Glomerular visceral epithelial cell (primary cell): ENCODE data around the gene HLF.
"Not testable (repeated sequence)": the region's sequence is repeated elsewhere in the genome, so short reads cannot be mapped to it uniquely, and the experiment has no call there.

Experiments used
- DNase-seq: peaks from one replicate; pipeline ENCODE4 v3.0.0-alpha.2; 2016; ENCODE audit errors: extremely low spot score

The HLF gene

DNA sequence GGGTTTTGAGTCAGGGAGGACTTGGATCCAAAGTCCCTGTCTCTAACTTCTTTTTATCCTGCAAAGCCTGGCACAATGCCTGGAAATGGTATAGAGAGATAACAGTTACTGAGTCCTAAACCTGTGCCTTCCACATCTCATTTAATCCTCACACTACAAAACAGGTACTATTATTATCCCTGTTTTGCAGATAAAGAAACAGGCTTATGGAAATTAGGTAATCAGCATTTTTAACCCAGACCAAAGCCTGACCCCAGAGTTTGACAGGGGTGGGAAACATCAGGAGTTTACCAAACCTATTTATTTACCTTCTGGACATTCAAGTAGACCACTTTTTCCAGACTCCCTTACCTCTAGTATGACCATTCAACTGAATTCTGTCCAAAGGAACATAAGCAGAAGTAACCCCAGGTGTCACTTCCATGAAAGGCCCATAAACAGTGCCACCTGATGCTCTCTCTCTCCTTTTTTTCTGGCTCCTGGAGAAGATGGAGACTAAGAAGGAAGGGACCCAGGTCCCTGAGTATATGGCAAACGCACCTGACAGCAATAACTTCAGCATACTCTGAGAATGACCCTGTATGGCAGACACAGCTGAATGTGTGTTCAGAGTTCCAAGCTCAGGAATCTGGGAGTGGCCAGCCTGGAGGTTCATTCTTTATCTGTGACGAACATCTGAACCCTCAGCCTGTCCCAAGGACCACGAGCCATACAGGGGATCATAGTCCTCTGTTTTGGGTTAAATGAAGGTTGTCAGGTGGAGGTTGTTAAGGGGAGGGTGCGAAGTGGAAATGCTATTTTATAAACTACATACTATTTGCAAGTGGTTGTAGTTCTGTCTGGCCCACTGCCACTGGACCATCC is 62.7 kb downstream of the HLF start:
- DNase-seq = no peak

DNA sequence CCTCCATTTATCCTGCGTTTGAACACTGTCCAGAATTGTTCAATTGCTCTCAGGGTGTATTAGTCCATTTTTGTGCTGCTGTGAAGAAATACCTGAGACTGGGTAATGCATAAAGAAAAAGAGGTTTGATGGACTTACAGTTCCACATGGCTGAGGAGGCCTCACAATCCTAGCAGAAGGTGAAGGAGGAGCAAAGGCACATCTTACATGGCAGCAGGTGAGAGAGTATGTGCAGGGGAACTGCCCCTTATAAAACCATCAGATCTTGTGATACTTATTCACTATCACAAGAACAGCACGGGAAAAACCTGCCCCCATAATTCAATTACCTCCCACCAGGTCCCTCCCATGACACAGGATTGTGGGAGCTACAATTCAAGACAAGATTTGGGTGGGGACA is 63.8 kb downstream of the HLF start:
- not testable (repeated sequence) for DNase-seq

DNA sequence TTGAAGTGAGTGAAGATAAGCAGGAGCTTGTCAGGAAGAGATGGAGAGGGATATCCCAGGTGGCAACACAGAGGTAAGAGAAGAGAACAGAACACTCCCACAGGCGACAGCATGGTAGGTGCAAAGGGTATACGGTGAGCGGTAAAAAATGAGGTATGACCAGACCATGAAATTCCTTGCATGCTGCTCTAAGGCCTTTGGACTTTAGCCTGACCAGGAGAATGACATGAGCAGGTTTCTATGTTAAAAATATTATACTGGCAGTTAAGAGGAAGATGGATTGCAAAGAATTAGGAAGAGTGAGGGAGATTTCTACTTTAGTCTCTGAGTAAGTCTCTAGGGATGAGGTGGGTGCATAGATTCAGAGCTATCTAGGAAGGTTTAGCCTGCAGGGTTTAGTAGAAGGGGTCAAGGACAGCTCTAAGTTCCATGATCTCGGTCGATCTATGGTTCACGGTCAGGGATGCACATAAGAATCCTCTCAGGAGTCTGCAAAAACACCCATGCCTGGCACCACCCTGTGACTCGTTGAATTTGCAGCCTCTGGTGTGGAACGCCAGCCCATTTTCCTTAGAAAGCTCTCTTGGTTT is 65.7 kb downstream of the HLF start:
- no peak for DNase-seq

DNA sequence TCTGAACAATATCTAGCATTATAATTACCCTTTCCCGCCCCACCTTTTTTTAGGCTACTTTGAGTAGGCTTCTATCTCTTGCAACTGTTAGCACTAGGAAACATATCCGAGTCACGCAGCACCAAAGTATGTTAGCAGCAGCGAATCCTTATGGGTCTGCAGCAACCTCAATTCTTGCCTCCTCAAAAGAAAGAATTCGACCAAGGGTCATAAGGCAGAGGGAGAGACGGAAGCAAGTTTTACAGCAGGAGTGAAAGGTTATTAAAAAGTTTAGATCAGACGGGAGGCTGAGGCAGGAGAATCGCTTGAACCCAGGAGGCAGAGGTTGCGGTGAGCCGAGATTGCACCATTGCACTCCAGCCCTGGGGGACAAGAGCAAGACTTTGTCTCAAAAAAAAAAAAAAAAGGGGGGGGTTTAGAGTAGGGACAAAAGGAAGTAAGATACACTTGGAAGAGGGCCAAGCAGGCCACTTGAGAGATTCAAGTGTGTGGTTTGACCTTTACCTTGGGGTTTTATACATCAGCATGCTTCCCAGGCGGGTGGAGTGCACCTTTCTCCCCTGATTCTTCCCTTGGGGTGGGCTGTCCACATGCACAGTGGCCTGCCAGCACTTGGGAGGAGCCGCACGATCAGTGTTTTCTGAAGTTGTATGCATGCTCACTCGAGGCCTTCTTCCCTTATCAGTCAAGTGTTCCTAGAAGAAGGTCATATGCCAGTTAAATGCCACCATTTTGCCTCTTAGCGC is 67.7 kb downstream of the HLF start:
- no peak for DNase-seq

DNA sequence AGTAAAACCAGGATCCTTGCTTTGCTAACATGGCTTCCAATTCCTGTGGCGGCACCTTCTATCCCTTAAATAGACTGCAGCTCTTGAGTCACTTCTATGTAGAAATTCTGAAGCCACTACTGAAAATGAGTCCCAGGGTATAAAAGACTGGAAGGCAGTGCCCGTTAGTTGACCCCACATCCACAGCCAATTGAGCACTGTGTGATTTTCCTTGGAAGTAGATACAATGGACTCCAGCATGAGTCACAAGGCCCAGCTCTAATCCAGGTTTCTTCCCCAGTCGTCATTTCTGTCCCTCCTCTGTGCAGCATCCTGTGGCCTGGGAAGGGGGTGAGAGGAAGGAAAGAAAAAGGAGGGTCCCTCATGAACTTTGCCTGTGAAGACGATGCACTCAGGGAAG is 69.5 kb downstream of the HLF start:
- no peak for DNase-seq

DNA sequence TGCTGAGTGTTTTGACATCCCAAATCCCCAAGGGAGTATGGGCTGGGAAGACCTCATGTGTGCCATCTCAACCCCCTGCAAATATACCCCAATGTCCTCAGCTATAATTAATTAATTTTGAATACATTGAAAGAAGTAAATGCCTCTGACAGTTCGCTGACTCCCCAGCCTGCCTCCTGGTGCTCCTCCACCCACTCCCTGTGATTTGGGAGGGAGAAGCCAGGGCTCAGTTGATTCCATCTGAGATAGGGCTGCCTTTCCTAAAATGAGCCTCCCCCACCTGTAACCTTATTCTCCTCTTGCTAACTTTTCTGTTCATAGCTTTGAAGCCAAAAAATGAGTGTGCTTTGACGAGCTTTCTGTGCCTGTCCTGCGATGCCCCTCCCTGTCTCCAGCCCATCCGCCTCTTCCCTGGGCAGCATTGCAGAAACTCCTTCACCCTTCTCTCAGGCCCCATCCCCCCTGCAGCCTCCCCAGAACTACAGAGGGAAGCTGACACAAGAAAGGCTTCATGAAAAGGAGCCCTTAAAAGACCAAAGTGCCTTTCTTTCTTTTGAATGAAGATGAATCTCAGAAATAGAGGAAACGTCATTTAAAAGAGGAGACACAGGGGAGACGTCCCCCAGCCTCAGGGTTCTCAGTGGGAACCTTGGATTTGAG is 70.3 kb downstream of the HLF start:
- no peak for DNase-seq

DNA sequence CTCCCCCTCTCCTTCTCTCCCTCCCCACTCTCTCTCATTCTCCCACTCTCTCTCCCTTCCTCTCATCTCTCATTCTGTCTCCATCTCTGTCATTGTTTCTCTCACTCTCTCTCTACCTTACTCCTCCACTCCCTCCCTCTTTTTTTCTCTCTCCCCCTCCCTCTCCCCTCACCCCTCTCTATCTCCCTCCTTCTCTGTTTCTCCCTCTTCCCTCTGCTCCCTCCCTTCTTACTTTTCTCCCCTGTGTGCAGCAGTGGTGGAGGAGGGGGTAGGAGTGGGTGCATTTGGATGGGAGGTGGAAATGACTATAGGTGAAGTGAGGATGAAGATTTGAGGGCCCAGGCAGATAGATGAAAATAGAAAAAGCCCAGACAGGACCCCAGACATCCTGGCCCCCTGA is 70.9 kb downstream of the HLF start:
- no peak for DNase-seq

DNA sequence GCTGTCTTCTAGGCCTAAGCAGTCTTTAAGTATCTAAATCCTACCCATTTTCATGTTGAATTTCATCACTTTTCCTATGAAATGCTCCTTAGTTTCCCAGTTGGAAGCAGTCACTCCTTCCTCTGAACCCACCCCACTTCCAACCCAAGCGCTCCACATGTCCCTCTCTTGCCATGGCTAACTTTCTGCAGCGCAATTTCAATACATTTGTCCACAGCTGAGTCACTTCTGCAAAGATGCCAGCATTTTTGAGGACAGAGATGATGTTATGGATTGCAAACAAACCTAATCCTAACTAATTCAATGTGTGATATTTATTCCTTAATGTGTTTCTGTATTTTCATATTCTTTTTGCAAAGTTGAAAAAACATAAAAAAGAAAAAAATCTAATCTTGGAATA is 71.7 kb downstream of the HLF start:
- no peak for DNase-seq

DNA sequence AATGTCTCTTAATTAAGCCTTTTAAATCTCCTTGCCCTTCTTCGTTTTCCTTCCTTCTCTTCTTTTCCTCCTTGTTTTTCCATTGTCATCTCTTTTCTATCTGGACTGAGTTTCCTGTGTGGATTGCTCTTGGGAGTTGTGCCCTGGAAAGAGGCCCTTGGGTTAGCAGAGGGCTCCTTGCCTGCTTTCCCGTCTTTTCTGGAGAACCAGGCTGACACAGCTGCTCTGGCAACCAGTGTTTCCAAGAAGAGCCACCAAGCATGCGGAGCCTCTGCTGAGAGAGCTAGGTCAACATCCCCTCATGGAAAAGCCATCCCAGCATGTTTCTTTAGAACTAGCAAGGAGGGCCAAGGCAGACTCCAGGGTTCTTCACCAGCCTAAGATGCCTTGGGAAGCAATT is 75.4 kb downstream of the HLF start:
- DNase-seq = no peak

DNA sequence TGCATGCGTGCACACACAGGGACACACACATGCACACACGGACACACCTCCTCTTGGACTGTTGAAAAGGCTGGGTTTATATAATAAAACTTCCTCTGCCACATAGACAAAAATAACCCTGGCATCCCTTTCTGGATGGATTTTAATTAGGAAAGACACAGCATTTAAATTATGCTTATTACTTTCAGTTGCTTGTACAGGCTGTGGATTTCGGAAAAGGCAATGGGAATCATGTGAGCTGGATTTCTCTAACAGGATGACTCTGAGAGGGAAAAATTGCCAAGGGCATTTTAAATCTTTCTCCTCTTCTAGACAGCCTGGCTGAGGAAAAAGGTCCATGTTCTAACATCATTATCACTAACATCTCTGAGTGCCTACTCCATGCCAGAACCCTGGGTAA is 75.9 kb downstream of the HLF start:
- DNase-seq = no peak

DNA sequence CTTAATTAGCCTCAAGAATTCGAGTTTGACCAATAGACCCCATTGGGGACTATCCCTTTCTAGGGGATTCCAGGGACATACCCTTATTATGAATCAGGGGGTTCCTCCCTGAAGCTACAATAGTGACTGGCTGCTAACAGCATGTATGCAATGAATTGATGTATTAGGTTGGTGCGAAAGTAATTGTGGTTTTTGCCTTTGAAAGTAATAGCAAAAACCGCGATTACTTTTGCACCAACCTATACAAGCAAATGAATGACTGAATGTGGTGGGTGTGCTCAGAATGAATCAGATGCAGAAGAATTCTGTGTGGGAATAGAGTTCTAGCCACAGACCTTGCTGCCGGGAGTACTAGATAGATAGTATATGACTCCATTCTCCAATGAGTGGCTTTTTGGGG is 76.7 kb downstream of the HLF start:
- peak; percentile 15 for DNase-seq

DNA sequence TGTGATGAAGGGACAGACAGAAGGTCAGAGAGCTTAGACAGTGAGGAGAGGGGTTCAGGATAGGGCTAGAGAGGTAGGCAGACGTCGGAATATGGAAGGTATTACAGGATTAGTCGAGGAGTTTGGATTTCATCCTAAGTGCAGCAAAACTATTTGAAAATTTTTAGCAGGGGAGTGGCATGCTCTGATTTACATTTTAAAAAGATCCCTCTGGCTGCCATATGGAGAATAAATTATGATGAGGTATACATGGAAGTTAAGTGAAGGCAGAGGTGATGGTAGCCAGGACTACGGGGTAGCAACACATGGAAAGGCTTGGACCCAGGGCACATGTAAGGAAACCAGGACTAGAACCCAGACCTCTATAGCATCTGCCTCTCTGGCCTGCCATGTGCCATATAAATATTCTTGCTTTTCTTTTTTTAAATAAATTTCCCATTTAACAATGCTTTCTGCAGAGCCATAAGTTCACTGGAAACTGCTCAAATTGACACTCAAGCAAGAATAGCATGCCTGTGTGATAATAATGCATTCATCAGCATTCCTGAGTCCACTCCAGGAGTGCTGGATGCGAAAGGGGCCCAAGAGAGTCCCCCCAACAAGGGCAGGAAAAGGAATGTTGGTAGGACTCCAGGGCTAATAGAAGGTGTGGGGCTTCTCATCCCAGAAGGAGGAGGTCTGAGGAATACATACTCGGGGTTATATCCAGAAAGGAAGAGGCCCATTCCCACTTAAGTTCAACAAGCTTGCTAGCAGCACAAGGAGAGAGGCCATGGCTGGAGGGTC is 78.2 kb downstream of the HLF start:
- no peak for DNase-seq

DNA sequence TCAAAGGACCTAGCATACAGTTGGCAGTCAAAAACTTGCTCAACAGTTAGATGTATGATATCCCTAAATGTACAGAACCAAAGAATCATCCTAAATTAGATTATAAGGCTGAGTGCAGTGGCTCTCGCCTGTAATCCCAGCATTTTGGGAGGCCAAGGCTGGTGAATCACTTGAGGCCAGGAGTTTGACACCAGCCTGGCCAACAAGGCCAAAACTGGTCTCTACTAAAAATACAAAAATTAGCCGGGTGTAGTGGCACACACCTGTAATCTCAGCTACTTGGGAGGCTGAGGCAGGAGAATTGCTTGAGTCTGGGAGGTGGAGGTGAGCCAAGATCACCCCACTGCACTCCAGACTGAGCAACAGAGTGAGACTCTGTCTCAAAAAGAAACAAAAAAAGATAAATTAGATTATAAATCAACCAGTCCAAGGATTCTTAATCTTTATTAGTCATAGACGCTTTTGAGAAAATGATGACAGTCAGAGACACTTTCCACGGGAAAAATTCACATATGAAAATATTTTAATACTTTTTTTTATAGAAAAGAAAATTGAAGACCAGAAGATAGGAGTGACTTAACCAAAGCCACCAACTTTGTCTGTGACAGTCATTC is 79.2 kb downstream of the HLF start:
- DNase-seq = no peak

DNA sequence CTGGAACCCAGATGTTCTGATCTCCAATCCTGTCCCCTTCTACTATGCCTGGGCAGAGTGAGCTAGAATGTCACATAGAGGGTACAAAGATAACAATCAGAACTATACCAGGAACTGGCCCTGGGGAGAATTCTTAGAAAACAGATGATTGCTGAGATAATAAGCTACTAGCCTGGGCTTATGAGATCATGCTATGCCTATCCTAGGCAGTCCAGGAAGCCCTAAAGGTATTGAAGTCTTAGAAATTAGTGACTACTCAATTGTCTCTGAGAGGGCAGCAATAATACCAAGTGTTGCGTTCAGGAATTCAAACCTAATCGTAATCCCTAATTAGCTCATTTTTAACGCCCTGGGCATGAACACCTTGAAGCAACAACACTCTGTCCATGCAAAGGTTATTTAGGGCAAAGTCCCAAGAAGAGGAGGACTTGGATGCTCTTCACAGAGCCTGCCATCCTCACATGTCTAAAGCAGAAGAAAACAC is 79.8 kb downstream of the HLF start:
- no peak for DNase-seq

DNA sequence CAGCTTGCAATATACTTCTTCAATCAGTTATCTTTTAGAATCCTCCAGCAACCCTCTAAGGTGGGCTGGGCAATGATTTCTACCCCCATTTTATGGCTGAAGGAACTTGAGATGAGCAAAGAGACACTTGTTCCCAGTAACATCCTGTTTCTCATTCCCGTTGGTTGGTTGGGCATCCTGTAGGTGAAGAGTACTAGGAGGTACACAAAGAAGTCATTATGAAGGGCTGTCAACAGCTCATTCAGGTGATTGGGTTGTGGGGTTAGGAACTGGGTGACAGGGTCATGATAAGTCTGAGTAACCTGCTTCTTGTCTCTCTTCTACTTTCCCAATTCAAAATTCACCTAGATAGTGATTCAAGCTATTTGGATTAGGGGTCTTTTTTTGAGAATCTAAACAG is 80.4 kb downstream of the HLF start:
- no peak for DNase-seq

DNA sequence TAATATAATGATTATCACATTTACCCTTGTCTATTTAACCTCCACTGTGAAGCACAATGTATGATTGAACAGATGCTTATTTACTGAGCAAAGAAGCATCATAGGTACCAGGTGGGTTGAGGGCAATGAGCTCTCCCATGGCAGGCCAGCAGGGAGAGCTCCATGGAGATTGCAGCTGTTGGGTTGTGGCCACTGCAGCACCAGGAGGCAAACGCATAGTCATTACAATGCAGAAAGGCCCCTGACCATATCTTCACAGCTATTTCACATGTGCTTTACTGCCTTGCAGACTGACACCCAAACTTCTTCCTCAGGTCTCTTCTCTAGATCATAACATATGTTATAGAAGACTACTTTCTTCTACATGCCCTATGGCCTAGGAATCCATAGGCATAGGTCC is 81.9 kb downstream of the HLF start:
- no peak for DNase-seq

DNA sequence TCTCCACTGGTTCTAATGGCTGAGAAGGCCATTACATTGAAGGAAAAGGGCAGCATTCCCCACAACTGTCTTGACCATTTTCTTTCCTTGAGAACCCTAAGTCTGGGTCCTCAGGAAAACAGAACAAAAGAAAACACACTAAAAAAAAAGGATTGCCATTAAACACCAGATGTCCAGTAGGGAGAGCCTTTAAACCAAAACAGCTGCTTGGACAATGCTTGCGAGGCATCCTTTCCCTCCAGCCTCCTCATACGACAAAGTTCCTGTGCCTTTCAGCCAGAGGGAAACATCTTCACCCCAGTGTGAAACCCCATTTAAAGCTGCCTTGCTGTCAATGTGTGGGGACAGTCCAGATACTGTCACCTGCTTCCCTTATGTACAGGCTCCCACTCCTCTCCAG is 82.6 kb downstream of the HLF start:
- DNase-seq = no peak

DNA sequence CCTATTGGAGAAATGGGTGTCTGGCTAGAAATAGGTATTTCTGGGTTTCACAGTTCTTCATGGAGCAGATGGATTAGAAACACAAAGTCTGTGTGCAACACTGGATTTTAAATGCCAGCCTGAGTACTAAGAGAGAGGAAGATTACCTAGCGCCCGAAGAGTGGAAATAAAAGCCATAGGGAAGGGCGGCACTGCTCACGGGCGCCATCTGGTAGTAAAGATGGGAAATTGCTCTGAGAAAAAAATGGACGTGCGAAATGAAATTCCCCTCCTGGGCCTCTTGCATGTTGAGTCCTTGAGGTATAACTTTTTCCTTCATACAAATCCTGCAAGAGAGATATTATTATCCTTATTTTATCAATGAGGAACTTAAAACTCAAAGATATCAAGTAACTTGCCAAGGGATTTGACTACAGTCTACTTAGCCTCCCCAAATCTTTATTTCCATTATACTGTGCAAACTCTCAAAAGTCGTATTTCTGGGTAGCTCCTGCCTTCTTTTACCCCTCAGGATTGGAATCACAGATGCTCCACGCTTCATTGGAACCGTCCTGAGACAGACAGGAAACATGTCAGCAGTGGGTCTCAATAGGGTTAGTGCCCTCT is 84.1 kb downstream of the HLF start:
- DNase-seq = peak; percentile 56

DNA sequence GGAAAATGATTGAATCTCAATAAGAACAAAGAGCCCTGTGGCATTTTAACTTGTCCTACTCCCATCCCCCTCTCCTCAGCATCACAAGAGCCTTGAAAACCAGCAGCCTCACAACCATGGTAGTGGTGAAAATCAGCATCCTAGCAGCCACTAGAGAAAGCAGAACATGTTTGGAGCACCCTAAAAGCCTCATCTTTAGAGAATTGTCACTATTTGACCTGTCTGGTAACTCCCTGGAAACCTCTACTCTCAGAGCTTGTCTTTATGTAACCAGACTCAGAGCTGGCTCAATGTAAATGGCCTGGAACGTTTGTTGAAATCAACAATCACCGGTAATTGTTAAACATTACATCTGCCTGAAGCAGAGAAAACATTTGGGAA is 86.1 kb downstream of the HLF start:
- no peak for DNase-seq

DNA sequence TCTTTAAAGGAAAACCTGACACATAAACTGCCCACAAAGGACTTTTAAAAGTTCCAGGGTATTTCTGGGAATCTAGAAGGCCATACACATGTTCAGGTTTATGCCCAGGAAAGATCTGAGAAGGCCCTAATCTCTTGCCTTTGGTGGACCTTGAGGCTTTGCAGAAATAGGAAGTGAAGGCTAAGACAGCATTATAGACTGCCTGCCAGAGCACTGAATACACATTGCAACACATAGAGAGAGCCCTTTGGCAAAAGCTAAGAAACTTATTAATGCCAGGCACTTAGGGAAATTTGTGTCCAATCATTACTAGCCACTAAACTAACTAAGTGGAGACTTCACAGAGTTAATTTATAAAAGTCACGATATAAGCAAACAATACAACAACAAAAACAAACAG is 86.5 kb downstream of the HLF start:
- no peak for DNase-seq

DNA sequence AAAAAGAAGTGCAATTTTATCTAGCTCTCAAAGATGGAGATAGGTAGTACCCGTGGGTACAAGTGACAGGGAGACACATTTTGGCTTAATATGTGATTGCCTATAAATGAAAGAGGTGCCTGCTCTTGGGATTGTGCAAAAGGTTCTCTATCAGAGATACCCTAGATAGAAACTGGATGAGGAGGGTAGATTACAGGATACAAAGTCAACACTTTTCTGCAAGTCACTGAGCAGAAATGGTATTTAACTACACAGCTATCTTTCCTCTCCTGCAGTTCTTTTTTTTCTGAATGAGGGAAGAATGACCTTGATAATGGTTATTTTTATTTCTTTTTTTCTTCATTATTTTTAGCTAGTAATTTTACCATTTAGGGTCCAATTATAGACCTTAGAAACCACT is 89.2 kb downstream of the HLF start:
- DNase-seq = no peak
